GM06990 (cell line): ENCODE results near the gene RIGI.

Source experiments
- DNase-seq: peaks from one replicate; pipeline ENCODE4 v3.0.0-alpha.2; 2011; ENCODE audit not compliant: insufficient read length; ENCODE audit errors: extremely low read depth
- H3K27me3 ChIP-seq: replicated peaks from 2 replicates; pipeline ENCODE4 v1.6.0; 2011; ENCODE audit warnings: low read length; ENCODE audit not compliant: control insufficient read depth, insufficient read depth
- H3K36me3 ChIP-seq: 2 replicates; pipeline ENCODE4 v1.5.1; 2011; ENCODE audit warnings: low read length; ENCODE audit not compliant: control insufficient read depth, insufficient read depth
- H3K4me3 ChIP-seq: replicated peaks from 2 replicates; pipeline ENCODE4 v1.5.1; 2011; ENCODE audit warnings: low read depth, mild to moderate bottlenecking, control low read depth, low read length
- CTCF ChIP-seq: IDR thresholded peaks from 2 replicates; pipeline ENCODE4 v1.5.1; 2011; ENCODE audit warnings: low read length, control low read depth, mild to moderate bottlenecking, inconsistent platforms; ENCODE audit not compliant: insufficient read depth, poor library complexity, severe bottlenecking

The RIGI gene

GRCh38 chr9:32570262-32570661 lies 44.3 kb upstream of the RIGI start:
- TF ChIP-seq CTCF, result no peak
- Histone ChIP-seq H3K27me3 (no peaks in the 10 kb centered on the region), H3K4me3 (no peak overlapping the region), H3K36me3 (peaks cover 18% of the 10 kb centered on the region)
- DNase-seq, result no peak

- TF ChIP-seq CTCF, result no peak
- Histone ChIP-seq H3K4me3 (no peak overlapping the region), H3K27me3 (no peaks in the 10 kb centered on the region), H3K36me3 (peaks cover 21% of the 10 kb centered on the region)
- no peak for DNase-seq
Observed at GRCh38 chr9:32566770-32567169, 40.8 kb upstream of the RIGI start.

- no peak for TF ChIP-seq CTCF
- no peak overlapping the region for H3K4me3 ChIP-seq
- H3K27me3 ChIP-seq, result no peaks in the 10 kb centered on the region
- DNase-seq, result no peak
- H3K36me3 ChIP-seq, result peaks cover 21% of the 10 kb centered on the region
Observed at GRCh38 chr9:32565967-32566366, 40.0 kb upstream of the RIGI start.

- no peak for DNase-seq
- no peak for TF ChIP-seq CTCF
Observed at GRCh38 chr9:32558408-32558934, 32.5 kb upstream of the RIGI start.

GRCh38 chr9:32554591-32554990 lies 28.6 kb upstream of the RIGI start:
- no peak overlapping the region for H3K4me3 ChIP-seq
- no peak for TF ChIP-seq CTCF
- no peak for DNase-seq
- H3K27me3 ChIP-seq, result no peaks in the 10 kb centered on the region
- no peaks in the 10 kb centered on the region for H3K36me3 ChIP-seq

More at GRCh38 chr9:32558408-32558934, 32.5 kb upstream of the RIGI start:
- H3K36me3 ChIP-seq, result no peaks in the 10 kb centered on the region
- no peaks in the 10 kb centered on the region for H3K27me3 ChIP-seq
- H3K4me3 ChIP-seq, result no peak overlapping the region

GRCh38 chr9:32554107-32554506 lies 28.1 kb upstream of the RIGI start:
- TF ChIP-seq CTCF, result no peak
- Histone ChIP-seq H3K4me3 (no peak overlapping the region), H3K27me3 (no peaks in the 10 kb centered on the region), H3K36me3 (no peaks in the 10 kb centered on the region)
- DNase-seq, result no peak
